ENCODE results near the gene DOK3. TPM values are rescaled to one million over a fixed set of nuclear protein-coding genes. Genes with fewer than 3 reads are reported as not detected.

Gene DOK3
- total and polyA plus RNA-seq, 2 of the 13 experiments (the other 11 are each of a cell fraction or from before 2014, with no cell fraction given): 1.4 to 1.5 TPM

DNA sequence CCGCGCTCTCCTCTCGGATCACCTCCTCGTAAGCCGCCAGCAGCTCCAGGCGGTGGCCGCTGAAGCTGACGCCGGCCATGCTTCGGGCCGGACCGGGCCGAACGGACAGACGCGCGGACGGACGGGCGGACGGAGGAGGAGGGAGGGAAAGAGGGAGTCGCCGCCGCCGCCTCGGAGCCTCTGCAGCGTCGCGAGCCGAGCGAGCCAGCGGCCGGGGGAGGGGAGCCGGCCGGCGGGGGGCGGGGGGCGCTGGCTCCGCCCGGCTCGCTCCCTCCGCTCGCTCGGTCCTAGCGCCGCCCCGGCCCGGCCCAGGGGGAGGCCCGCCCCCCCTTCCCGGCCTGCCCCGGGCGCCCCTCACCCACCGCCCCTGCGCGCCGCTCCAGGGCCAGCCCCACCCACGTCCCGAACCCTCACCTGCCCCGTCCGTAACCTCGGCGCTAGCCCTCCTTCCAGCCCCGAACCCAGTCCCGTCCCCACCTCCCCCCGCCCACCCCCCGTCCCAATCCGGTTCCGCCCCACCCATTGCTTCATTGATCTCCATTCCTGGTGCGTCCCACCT is 36.1 kb downstream of the DOK3 start, which contains the start of gene DBN1:
DBN1 (minus strand) TSS at position 192 of the 559 bp plus-strand sequence; CDS start at position 79, 113 bp downstream.
- peaks cover 63% of the 10 kb centered on the region for H3K4me1 ChIP-seq (ENCODE audit: insufficient read depth, low read length)
- FAIRE-seq: no peak
- no peaks in the 10 kb centered on the region for H3K9me3 ChIP-seq (ENCODE audit: low read length)
- H3K4me2 ChIP-seq (ENCODE audit: low read depth, low read length): peak within 1 kb of the TSS; percentile 92
- no TSS peak for BruUV-seq (replicated peaks)
- H2AFZ ChIP-seq (ENCODE audit: low read length): no peak within 1 kb of the TSS
- no peak for DNase-seq (ENCODE audit: low spot score)
- ChIA-PET POLR2A (interaction anchor here (0.8 to 2.8 kb wide), 6 partner anchors 16 to 105 kb away, joined by 3 to 17 read pairs (median 7); no protein-coding TSS in a partner anchor), CTCF (ENCODE audit: low intra/inter-chr PET ratio, low total read pairs) (no interaction called here)
- 6% methylated on average over 8 of the region's 69 CpGs for WGBS (ENCODE audit: low lambda C conversion rate)
- H3K36me3 ChIP-seq (replicated peaks in 1 of 2; ENCODE audit: control insufficient read depth in 1 of 2, insufficient read depth in 2 of 2, low read length in 2 of 2): no peaks in the 10 kb centered on the region
- H3K9ac ChIP-seq (ENCODE audit: insufficient read depth, low read depth, low read length): peak within 1 kb of the TSS; percentile 67
- in situ Hi-C loops (cut with HindIII; ENCODE audit: extremely low pct_ligation_motif_present, low pct_unique_long_range_greater_than_20kb): loop anchor here (25.0 kb wide), 1 partner anchor 361 kb away; no protein-coding TSS in a partner anchor
- peak; percentile 26 for ATAC-seq
- peaks cover 9% of the 10 kb centered on the region; the same call in 1 of the 2 replicates for H4K20me1 ChIP-seq (ENCODE audit: insufficient read depth, low read length)
- peaks cover 3% of the 10 kb centered on the region for H3K79me2 ChIP-seq (ENCODE audit: insufficient read depth, low read length)
- H3K27ac ChIP-seq (ENCODE audit: extremely low read length, insufficient read depth, low read length): no peak within 1 kb of the TSS
- H3K4me3 ChIP-seq (replicated peaks in 1 of 3; ENCODE audit: insufficient read depth in 1 of 3, low read depth in 2 of 3, low read length in 3 of 3): peak within 1 kb of the TSS; percentile 65 to 77 (median 73)
- H3K27me3 ChIP-seq (ENCODE audit: control insufficient read depth in 1 of 2, insufficient read depth in 2 of 2, low read length in 2 of 2): no peaks in the 10 kb centered on the region
- intact Hi-C loops (cut with micrococcal nuclease; ENCODE audit: unreplicated experiment): no loop called here
- TF ChIP-seq TAF1 (CRISPR knock-in tag; IDR thresholded peaks at IDR 0.05) (peak; percentile 42; the same call in 1 of the 2 replicates), JARID2 (CRISPR knock-in tag; IDR thresholded peaks at IDR 0.05; ENCODE audit: insufficient replicate concordance) (no peak), POLR2A (IDR thresholded peaks at IDR 0.05; ENCODE audit: insufficient read depth in 1 of 2, low read depth in 2 of 2, low read length in 2 of 2) (peak in 1 of 2 experiments; percentile 50; a peak in 1 of 4 replicates), ADNP (CRISPR knock-in tag; IDR thresholded peaks at IDR 0.05) (no peak), NR1H2 (CRISPR knock-in tag; IDR thresholded peaks at IDR 0.05; ENCODE audit: borderline replicate concordance, low read depth) (no peak), ONECUT2 (CRISPR knock-in tag; IDR thresholded peaks at IDR 0.05) (no peak), MAZ (IDR thresholded peaks at IDR 0.05; ENCODE audit: borderline replicate concordance, low read depth, low read length) (no peak), MAZ (CRISPR knock-in tag; IDR thresholded peaks at IDR 0.05; ENCODE audit: low read depth) (0 out of 2 replicates have a peak, but pooled peaks have one; percentile 19), RBFOX2 (IDR thresholded peaks at IDR 0.05; ENCODE audit: low read depth, low read length) (peak; percentile 41; the same call in 1 of the 2 replicates)
- TF ChIP-seq, protein P1, sequence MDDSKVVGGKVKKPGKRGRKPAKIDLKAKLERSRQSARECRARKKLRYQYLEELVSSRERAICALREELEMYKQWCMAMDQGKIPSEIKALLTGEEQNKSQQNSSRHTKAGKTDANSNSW (CRISPR knock-in tag; IDR thresholded peaks at IDR 0.05; ENCODE audit: borderline replicate concordance): no peak
- TF ChIP-seq, protein P2, sequence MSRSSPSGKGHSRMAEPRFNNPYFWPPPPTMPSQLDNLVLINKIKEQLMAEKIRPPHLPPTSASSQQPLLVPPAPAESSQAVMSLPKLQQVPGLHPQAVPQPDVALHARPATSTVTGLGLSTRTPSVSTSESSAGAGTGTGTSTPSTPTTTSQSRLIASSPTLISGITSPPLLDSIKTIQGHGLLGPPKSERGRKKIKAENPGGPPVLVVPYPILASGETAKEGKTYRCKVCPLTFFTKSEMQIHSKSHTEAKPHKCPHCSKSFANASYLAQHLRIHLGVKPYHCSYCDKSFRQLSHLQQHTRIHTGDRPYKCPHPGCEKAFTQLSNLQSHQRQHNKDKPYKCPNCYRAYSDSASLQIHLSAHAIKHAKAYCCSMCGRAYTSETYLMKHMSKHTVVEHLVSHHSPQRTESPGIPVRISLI (CRISPR knock-in tag; IDR thresholded peaks at IDR 0.05; ENCODE audit: borderline replicate concordance): no peak
- TF ChIP-seq, protein P3, sequence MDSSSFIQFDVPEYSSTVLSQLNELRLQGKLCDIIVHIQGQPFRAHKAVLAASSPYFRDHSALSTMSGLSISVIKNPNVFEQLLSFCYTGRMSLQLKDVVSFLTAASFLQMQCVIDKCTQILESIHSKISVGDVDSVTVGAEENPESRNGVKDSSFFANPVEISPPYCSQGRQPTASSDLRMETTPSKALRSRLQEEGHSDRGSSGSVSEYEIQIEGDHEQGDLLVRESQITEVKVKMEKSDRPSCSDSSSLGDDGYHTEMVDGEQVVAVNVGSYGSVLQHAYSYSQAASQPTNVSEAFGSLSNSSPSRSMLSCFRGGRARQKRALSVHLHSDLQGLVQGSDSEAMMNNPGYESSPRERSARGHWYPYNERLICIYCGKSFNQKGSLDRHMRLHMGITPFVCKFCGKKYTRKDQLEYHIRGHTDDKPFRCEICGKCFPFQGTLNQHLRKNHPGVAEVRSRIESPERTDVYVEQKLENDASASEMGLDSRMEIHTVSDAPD (CRISPR knock-in tag; IDR thresholded peaks at IDR 0.05): no peak
- TF ChIP-seq, protein P4, sequence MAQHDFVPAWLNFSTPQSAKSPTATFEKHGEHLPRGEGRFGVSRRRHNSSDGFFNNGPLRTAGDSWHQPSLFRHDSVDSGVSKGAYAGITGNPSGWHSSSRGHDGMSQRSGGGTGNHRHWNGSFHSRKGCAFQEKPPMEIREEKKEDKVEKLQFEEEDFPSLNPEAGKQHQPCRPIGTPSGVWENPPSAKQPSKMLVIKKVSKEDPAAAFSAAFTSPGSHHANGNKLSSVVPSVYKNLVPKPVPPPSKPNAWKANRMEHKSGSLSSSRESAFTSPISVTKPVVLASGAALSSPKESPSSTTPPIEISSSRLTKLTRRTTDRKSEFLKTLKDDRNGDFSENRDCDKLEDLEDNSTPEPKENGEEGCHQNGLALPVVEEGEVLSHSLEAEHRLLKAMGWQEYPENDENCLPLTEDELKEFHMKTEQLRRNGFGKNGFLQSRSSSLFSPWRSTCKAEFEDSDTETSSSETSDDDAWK (CRISPR knock-in tag; IDR thresholded peaks at IDR 0.05): no peak
- TF ChIP-seq, protein P5, sequence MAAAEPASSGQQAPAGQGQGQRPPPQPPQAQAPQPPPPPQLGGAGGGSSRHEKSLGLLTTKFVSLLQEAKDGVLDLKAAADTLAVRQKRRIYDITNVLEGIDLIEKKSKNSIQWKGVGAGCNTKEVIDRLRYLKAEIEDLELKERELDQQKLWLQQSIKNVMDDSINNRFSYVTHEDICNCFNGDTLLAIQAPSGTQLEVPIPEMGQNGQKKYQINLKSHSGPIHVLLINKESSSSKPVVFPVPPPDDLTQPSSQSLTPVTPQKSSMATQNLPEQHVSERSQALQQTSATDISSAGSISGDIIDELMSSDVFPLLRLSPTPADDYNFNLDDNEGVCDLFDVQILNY (CRISPR knock-in tag; conservative IDR thresholded peaks at IDR 0.05): no peak
- TF ChIP-seq, protein P6, sequence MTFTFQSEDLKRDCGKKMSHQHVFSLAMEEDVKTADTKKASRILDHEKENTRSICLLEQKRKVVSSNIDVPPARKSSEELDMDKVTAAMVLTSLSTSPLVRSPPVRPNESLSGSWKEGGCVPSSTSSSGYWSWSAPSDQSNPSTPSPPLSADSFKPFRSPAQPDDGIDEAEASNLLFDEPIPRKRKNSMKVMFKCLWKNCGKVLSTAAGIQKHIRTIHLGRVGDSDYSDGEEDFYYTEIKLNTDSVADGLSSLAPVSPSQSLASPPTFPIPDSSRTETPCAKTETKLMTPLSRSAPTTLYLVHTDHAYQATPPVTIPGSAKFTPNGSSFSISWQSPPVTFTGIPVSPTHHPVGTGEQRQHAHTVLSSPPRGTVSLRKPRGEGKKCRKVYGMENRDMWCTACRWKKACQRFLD (CRISPR knock-in tag; IDR thresholded peaks at IDR 0.05; ENCODE audit: borderline replicate concordance): no peak
- TF ChIP-seq, protein P7, sequence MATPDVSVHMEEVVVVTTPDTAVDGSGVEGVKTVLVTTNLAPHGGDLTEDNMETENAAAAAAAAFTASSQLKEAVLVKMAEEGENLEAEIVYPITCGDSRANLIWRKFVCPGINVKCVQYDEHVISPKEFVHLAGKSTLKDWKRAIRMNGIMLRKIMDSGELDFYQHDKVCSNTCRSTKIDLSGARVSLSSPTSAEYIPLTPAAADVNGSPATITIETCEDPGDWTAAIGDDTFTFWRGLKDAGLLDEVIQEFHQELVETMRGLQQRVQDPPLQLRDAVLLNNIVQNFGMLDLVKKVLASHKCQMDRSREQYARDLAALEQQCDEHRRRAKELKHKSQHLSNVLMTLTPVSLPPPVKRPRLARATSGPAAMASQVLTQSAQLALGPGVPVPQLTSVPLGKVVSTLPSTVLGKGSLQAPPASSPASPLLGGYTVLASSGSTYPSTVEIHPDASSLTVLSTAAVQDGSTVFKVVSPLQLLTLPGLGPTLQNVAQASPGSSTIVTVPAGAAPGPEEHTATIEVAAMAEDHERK (CRISPR knock-in tag; IDR thresholded peaks at IDR 0.05; ENCODE audit: low read depth): no peak
